ENCODE data around the gene CSNK2A3.

DNA sequence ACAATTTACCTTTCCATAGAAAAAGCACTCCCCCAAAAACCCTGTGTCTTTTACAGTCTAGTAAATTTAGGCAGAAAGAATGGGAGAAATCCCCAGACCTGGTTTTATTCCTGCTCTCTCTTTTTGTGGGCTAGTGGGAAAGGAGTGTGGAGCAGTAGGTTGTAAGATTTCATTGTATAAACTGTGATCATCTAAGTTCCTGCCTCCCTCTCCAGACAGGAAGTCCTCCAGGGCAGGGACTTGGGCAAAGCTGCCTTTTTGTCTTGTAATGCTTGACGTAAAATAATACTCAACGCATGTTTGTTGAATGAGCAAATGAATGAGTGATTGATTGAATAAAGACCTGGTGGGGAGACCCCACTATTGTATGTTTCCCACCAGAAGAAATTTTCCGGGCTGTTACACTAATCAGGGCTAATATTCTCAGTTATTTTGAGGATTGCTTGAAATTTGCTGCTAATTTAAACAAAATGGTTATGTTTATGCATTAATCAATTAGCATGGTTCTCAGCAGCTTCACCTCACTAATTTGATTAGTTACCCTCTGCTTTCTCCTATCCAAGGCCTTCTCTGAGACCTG lies 36.3 kb downstream of the CSNK2A3 start:
- TF ChIP-seq REST (IDR thresholded peaks at IDR 0.05; ENCODE audit: unreplicated experiment): no peak
- no peak for TF ChIP-seq ZNF331 (CRISPR knock-in tag; IDR thresholded peaks at IDR 0.05; ENCODE audit: low read depth)

Data from GM23338 (cell line).